GM19463 (cell line): ENCODE results near the gene CYP4F12.

Source experiments
- ATAC-seq: cut with Tn5 transposase; IDR thresholded peaks from one replicate; pipeline ENCODE4 v1.9.1; 2021; ENCODE audit warnings: mild to moderate bottlenecking, moderate library complexity; ENCODE audit not compliant: unreplicated experiment

CYP4F12 gene

GRCh38 chr19:15672580-15673175 lies at the start of gene CYP4F12:
Gene CYP4F12 (plus strand): TSS chr19:15673087. CDS start chr19:15673530, 443 bp downstream.
- ATAC-seq, result no peak

GRCh38 chr19:15623711-15624318 lies 49.1 kb upstream of the CYP4F12 start:
- ATAC-seq, result no peak

- ATAC-seq, result no peak
These were observed 44.5 kb upstream of the CYP4F12 start for GRCh38 chr19:15628236-15629002.

- ATAC-seq, result no peak
These were observed 43.6 kb upstream of the CYP4F12 start for GRCh38 chr19:15629003-15629880.

GRCh38 chr19:15631817-15632216 lies 41.1 kb upstream of the CYP4F12 start:
- no peak for ATAC-seq

GRCh38 chr19:15633082-15633835 lies 39.6 kb upstream of the CYP4F12 start:
- ATAC-seq, result no peak

- no peak for ATAC-seq
These were observed 38.8 kb upstream of the CYP4F12 start for GRCh38 chr19:15634105-15634504.

GRCh38 chr19:15635016-15635805 lies 37.7 kb upstream of the CYP4F12 start:
- no peak for ATAC-seq

GRCh38 chr19:15636026-15636425 lies 36.9 kb upstream of the CYP4F12 start:
- no peak for ATAC-seq

- ATAC-seq, result no peak
These were observed 33.3 kb upstream of the CYP4F12 start for GRCh38 chr19:15639596-15639995.

GRCh38 chr19:15640294-15640903 lies 32.5 kb upstream of the CYP4F12 start, which contains the start of gene CYP4F3:
Gene CYP4F3 (plus strand): TSS chr19:15640897. CDS start chr19:15641416, 519 bp downstream.
- no peak for ATAC-seq

GRCh38 chr19:15640904-15641597 lies 31.8 kb upstream of the CYP4F12 start:
- ATAC-seq, result no peak

- ATAC-seq, result no peak
These were observed 30.9 kb upstream of the CYP4F12 start for GRCh38 chr19:15641901-15642491.

GRCh38 chr19:15642807-15643206 lies 30.1 kb upstream of the CYP4F12 start:
- no peak for ATAC-seq

GRCh38 chr19:15643387-15643786 lies 29.5 kb upstream of the CYP4F12 start:
- ATAC-seq, result no peak

- ATAC-seq, result no peak
These were observed 28.7 kb upstream of the CYP4F12 start for GRCh38 chr19:15644066-15644741.

- ATAC-seq, result no peak
These were observed 28.1 kb upstream of the CYP4F12 start for GRCh38 chr19:15644816-15645215.

- no peak for ATAC-seq
These were observed 23.4 kb upstream of the CYP4F12 start for GRCh38 chr19:15649526-15649925.
